OCI-LY1 (cell line): ENCODE measurements around the gene B4GALT2.

ENCODE experiments used
- H2AFZ ChIP-seq: fragments of 200-600 bp; sonication (generic), shearing (Covaris generic); 2 replicates; pipeline ENCODE4 v1.6.0; 2014; ENCODE audit warnings: antibody characterized with exemption, mild to moderate bottlenecking, low read length
- H3F3A ChIP-seq: fragments of 200-600 bp; sonication (generic), shearing (Covaris generic); 2 replicates; pipeline ENCODE4 v1.6.0; 2014; ENCODE audit warnings: mild to moderate bottlenecking, antibody characterized with exemption, low read length, moderate library complexity; ENCODE audit not compliant: insufficient read depth
- H3K27ac ChIP-seq: fragments of 200-600 bp; sonication (generic); 2 replicates; pipeline ENCODE4 v1.5.1; 2014; ENCODE audit warnings: low read length, mixed run types, mild to moderate bottlenecking, low read depth; ENCODE audit not compliant: poor library complexity, severe bottlenecking
- H3K27me3 ChIP-seq: fragments of 200-600 bp; sonication (generic); 2 replicates; pipeline ENCODE4 v1.6.0; 2014; ENCODE audit warnings: antibody characterized with exemption, mild to moderate bottlenecking, low read length, moderate library complexity; ENCODE audit not compliant: insufficient read depth
- H3K36me3 ChIP-seq: fragments of 200-600 bp; sonication (generic); 2 replicates; pipeline ENCODE4 v1.6.1; 2014; ENCODE audit warnings: mild to moderate bottlenecking, antibody characterized with exemption, low read length, moderate library complexity, mixed read lengths; ENCODE audit not compliant: insufficient read depth
- H3K4me1 ChIP-seq: fragments of 200-600 bp; sonication (generic); 2 replicates; pipeline ENCODE4 v1.5.1; 2014; ENCODE audit warnings: mild to moderate bottlenecking, low read length, moderate library complexity; ENCODE audit not compliant: insufficient read depth, severe bottlenecking
- H3K4me2 ChIP-seq: fragments of 200-600 bp; sonication (generic), shearing (Covaris generic); 2 replicates; pipeline ENCODE4 v1.6.1; 2014; ENCODE audit warnings: low read length
- H3K4me3 ChIP-seq: fragments of 200-600 bp; sonication (generic); 2 replicates; pipeline ENCODE4 v1.5.1; 2014; ENCODE audit warnings: low read length, low read depth, mild to moderate bottlenecking, mixed read lengths; ENCODE audit not compliant: poor library complexity, severe bottlenecking
- H3K79me2 ChIP-seq: fragments of 200-600 bp; shearing (Covaris generic); 2 replicates; pipeline ENCODE4 v1.6.1; 2016; ENCODE audit warnings: mixed run types, low read length, mixed read lengths; ENCODE audit not compliant: insufficient read depth
- H3K9ac ChIP-seq: fragments of 200-600 bp; sonication (generic), shearing (Covaris generic); 2 replicates; pipeline ENCODE4 v1.6.1; 2014; ENCODE audit warnings: mild to moderate bottlenecking, low read length, mixed read lengths
- H3K9me2 ChIP-seq: fragments of 200-600 bp; sonication (generic), shearing (Covaris generic); 2 replicates; pipeline ENCODE4 v1.6.1; 2014; ENCODE audit warnings: low read depth, mild to moderate bottlenecking, low read length, mixed read lengths
- H3K9me3 ChIP-seq: fragments of 200-600 bp; shearing (Covaris generic); 2 replicates; pipeline ENCODE4 v1.6.1; 2014; ENCODE audit warnings: low read length, mixed read lengths
- H4K20me1 ChIP-seq: fragments of 200-600 bp; sonication (generic), shearing (Covaris generic); 2 replicates; pipeline ENCODE4 v1.6.0; 2016; ENCODE audit warnings: mild to moderate bottlenecking, low read length; ENCODE audit not compliant: insufficient read depth
- CTCF ChIP-seq: fragments of 200-600 bp; sonication (generic), shearing (Covaris generic); IDR thresholded peaks from 2 replicates; pipeline ENCODE4 v1.5.1; 2017; ENCODE audit warnings: mild to moderate bottlenecking, antibody characterized with exemption, low read length, moderate library complexity, mixed read lengths
- EZH2 ChIP-seq: fragments of 200-600 bp; sonication (generic), shearing (Covaris generic); IDR thresholded peaks from 2 replicates; pipeline ENCODE4 v1.8.0; 2017; ENCODE audit warnings: borderline replicate concordance, mixed run types, mild to moderate bottlenecking, antibody characterized with exemption, low read length, moderate library complexity, mixed read lengths

B4GALT2 gene

GRCh38 chr1:43982241-43982640 is 3.2 kb downstream of the B4GALT2 start:
- Histone ChIP-seq H3K9me3 (no peaks in the 10 kb centered on the region), H2AFZ (no peak overlapping the region), H3K27ac (no peak overlapping the region), H3K9ac (no peak overlapping the region), H3K9me2 (no peaks in the 10 kb centered on the region), H3K79me2 (no peaks in the 10 kb centered on the region), H3K4me3 (no peak overlapping the region), H4K20me1 (no peaks in the 10 kb centered on the region), H3F3A (peaks cover 4% of the 10 kb centered on the region; the same call in 1 of the 2 replicates), H3K4me1 (peaks cover 15% of the 10 kb centered on the region), H3K36me3 (peaks cover 15% of the 10 kb centered on the region), H3K4me2 (no peak overlapping the region), H3K27me3 (0 out of 2 replicates have a peak, but pooled peaks cover 8% of the 10 kb centered on the region)
- TF ChIP-seq EZH2 (no peak), CTCF (no peak)

GRCh38 chr1:43982808-43983207 is 3.8 kb downstream of the B4GALT2 start:
- Histone ChIP-seq H3K4me1 (peaks cover 14% of the 10 kb centered on the region), H3K79me2 (no peaks in the 10 kb centered on the region), H3K9me2 (no peaks in the 10 kb centered on the region), H3K9me3 (no peaks in the 10 kb centered on the region), H2AFZ (no peak overlapping the region), H3K4me2 (no peak overlapping the region), H4K20me1 (no peaks in the 10 kb centered on the region), H3F3A (peaks cover 1% of the 10 kb centered on the region; the same call in 1 of the 2 replicates), H3K4me3 (no peak overlapping the region), H3K27ac (no peak overlapping the region), H3K9ac (no peak overlapping the region), H3K27me3 (0 out of 2 replicates have a peak, but pooled peaks cover 8% of the 10 kb centered on the region), H3K36me3 (peaks cover 9% of the 10 kb centered on the region)
- TF ChIP-seq EZH2 (no peak), CTCF (no peak)

- Histone ChIP-seq H3K4me1 (peaks cover 11% of the 10 kb centered on the region), H3K9me2 (no peaks in the 10 kb centered on the region), H3K27ac (no peak overlapping the region), H3K79me2 (no peaks in the 10 kb centered on the region), H4K20me1 (no peaks in the 10 kb centered on the region), H2AFZ (no peak overlapping the region), H3K4me2 (no peak overlapping the region), H3K9ac (no peak overlapping the region), H3K27me3 (0 out of 2 replicates have a peak, but pooled peaks cover 8% of the 10 kb centered on the region), H3F3A (no peaks in the 10 kb centered on the region), H3K9me3 (no peaks in the 10 kb centered on the region), H3K36me3 (peaks cover 4% of the 10 kb centered on the region), H3K4me3 (no peak overlapping the region)
- TF ChIP-seq EZH2 (no peak), CTCF (no peak)
Observed at GRCh38 chr1:43983253-43983899, 4.4 kb downstream of the B4GALT2 start.
